Measurements from ENCODE around the gene IGF2BP1. TPM values are rescaled to one million over a fixed set of nuclear protein-coding genes. Genes with fewer than 3 reads are reported as not detected.

Gene IGF2BP1
- total RNA-seq, 1 experiment from 2014 or later = 434 TPM

DNA sequence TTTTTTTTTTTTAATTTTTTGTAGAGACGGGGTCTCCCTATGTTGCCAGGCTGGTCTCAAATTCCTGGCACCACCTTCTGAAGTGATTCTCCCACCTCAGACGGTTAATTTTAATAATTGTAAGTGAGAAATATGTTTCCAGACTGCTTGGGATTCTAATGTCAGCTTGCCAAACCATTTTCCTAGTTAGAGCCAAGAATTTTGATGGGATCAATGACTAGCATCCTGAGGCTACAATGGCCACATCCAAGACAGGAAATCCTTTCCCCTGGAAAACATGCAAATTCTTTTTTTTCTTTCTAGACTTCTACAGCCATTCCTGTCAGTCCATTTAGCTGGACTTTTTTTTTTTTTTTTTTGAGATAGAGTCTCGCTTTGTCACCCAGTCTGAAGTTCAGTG, 32.6 kb downstream of the IGF2BP1 start:
- Histone ChIP-seq H3K9ac (ENCODE audit: extremely low read depth, insufficient read length, low read length) (no peak overlapping the region), H3K4me1 (ENCODE audit: insufficient read depth, low read length) (no peaks in the 10 kb centered on the region), H3K23me2 (ENCODE audit: insufficient read length, low read depth, low read length, poor library complexity, severe bottlenecking) (no peaks in the 10 kb centered on the region), H4K20me1 (ENCODE audit: control insufficient read depth, insufficient read depth, insufficient read length) (no peaks in the 10 kb centered on the region), H4K8ac (replicated peaks; ENCODE audit: insufficient read length, low read depth, low read length) (no peak overlapping the region), H2BK120ac (ENCODE audit: low read depth, low read length, poor library complexity, severe bottlenecking) (no peak overlapping the region), H2BK12ac (ENCODE audit: insufficient read length, low read depth, low read length) (no peak overlapping the region), H2BK5ac (ENCODE audit: insufficient read length, low read length) (no peak overlapping the region), H3K56ac (ENCODE audit: insufficient read length, low read depth, low read length) (no peak overlapping the region), H3K27me3 (ENCODE audit: insufficient read depth, low read length) (no peaks in the 10 kb centered on the region), H3K23ac (ENCODE audit: insufficient read length, low read depth, low read length) (no peak overlapping the region), H4K5ac (ENCODE audit: insufficient read length, low read depth, low read length) (no peak overlapping the region), H2AK5ac (ENCODE audit: insufficient read length, low read length) (no peak overlapping the region), H2BK20ac (ENCODE audit: low read depth, low read length, poor library complexity, severe bottlenecking) (no peak overlapping the region), H3K4ac (ENCODE audit: low read depth, low read length) (no peak overlapping the region), H3K79me2 (ENCODE audit: insufficient read depth, low read length) (peaks cover 4% of the 10 kb centered on the region), H3K4me2 (ENCODE audit: insufficient read depth, insufficient read length, low read length) (no peak overlapping the region), H3K14ac (ENCODE audit: insufficient read depth, low read length) (no peak overlapping the region), H4K91ac (ENCODE audit: insufficient read length, low read depth, low read length) (no peak overlapping the region), H3K18ac (ENCODE audit: insufficient read length, low read depth, low read length) (no peak overlapping the region), H3K9me3 (ENCODE audit: control insufficient read depth, low read depth, low read length) (no peaks in the 10 kb centered on the region), H2AFZ (ENCODE audit: low read length) (no peak overlapping the region), H3T11ph (ENCODE audit: low read length) (no peak overlapping the region), H3K27ac (ENCODE audit: insufficient read length, low read depth, low read length) (no peak overlapping the region), H3K79me1 (ENCODE audit: insufficient read depth, low read depth, low read length, poor library complexity, severe bottlenecking) (peaks cover 4% of the 10 kb centered on the region), H2BK15ac (ENCODE audit: low read depth, low read length) (no peak overlapping the region)
- no CpG with 5 or more reads among the region's 3 CpGs for WGBS (ENCODE audit: extremely low coverage, insufficient read length, low lambda C conversion rate)
- H3K27ac Mint-ChIP-seq = peak overlapping the region in 1 of 3 experiments; percentile 84; a peak in 1 of 7 replicates
- H3K4me1 Mint-ChIP-seq = peaks cover 18 to 32% of the 10 kb centered on the region in 2 experiments
- no peak for DNase-seq
- no peak overlapping the region for H3K4me3 Mint-ChIP-seq
- no peaks in the 10 kb centered on the region for H3K27me3 Mint-ChIP-seq (ENCODE audit: low read depth)
- no peaks in the 10 kb centered on the region for H3K9me3 Mint-ChIP-seq
- peaks cover 42 to 90% (median 89%) of the 10 kb centered on the region in 3 experiments for H3K36me3 Mint-ChIP-seq (ENCODE audit: insufficient read depth in 1 of 3, low read depth in 3 of 3)
- TF ChIP-seq, protein P1, sequence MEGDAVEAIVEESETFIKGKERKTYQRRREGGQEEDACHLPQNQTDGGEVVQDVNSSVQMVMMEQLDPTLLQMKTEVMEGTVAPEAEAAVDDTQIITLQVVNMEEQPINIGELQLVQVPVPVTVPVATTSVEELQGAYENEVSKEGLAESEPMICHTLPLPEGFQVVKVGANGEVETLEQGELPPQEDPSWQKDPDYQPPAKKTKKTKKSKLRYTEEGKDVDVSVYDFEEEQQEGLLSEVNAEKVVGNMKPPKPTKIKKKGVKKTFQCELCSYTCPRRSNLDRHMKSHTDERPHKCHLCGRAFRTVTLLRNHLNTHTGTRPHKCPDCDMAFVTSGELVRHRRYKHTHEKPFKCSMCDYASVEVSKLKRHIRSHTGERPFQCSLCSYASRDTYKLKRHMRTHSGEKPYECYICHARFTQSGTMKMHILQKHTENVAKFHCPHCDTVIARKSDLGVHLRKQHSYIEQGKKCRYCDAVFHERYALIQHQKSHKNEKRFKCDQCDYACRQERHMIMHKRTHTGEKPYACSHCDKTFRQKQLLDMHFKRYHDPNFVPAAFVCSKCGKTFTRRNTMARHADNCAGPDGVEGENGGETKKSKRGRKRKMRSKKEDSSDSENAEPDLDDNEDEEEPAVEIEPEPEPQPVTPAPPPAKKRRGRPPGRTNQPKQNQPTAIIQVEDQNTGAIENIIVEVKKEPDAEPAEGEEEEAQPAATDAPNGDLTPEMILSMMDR (conservative IDR thresholded peaks at IDR 0.05) = no peak

Data from H9 (cell line).